Uterus (tissue), 4 donors: ENCODE measurements around the gene SRC. TPM values are rescaled to one million over a fixed set of nuclear protein-coding genes. Genes with fewer than 3 reads are reported as not detected.

ENCODE experiments used
- DNase-seq, 2 donors: peaks; one replicate each; pipeline ENCODE4 v3.0.0-alpha.2; 2019 to 2020
- H3K27ac ChIP-seq, 2 donors: fragments of 200-600 bp; sonication (generic); 1 replicate in 1 of 2; 2 replicates in 1 of 2; pipeline ENCODE4 v1.5.1; 2016 to 2018
- H3K27me3 ChIP-seq, 2 donors: fragments of 200-600 bp; sonication (generic); one replicate each; pipeline ENCODE4 v1.5.1; 2018 to 2019; ENCODE audit warnings: control low read depth in 1 of 2
- H3K36me3 ChIP-seq, 2 donors: fragments of 200-600 bp; sonication (generic); one replicate each; pipeline ENCODE4 v1.5.1; 2019; ENCODE audit warnings: control low read depth in 1 of 2
- H3K4me1 ChIP-seq, 2 donors: fragments of 200-600 bp; sonication (generic); one replicate each; pipeline ENCODE4 v1.5.1; 2018 to 2019; ENCODE audit warnings: control low read depth in 1 of 2
- H3K4me3 ChIP-seq, 2 donors: fragments of 200-600 bp; sonication (generic); 1 replicate in 1 of 2; 2 replicates in 1 of 2; pipeline ENCODE4 v1.5.1; 2018 to 2019; ENCODE audit warnings: mild to moderate bottlenecking in 1 of 2
- H3K9me3 ChIP-seq, 2 donors: fragments of 200-600 bp; sonication (generic); one replicate each; pipeline ENCODE4 v1.5.1; 2019; ENCODE audit warnings: control low read depth in 1 of 2
- POLR2A ChIP-seq, 2 donors: fragments of 450-650 bp; IDR thresholded peaks; one replicate each; pipeline ENCODE4 v1.6.1; 2016; ENCODE audit warnings: antibody characterized with exemption in 2 of 2, mild to moderate bottlenecking in 1 of 2, moderate library complexity in 1 of 2
- intact Hi-C: fragments of 100-400 bp; cut with DNase I; formaldehyde crosslinking; loops from one replicate; pipeline ENCODE4 v1.15.1; 2023; ENCODE audit warnings: low total_unique reads
- total RNA-seq, 4 donors: library from RNA; depleted of rRNA in 3 of 4; stranded (reverse); fragments of >200 nt in 3 of 4; gene quantifications; one replicate each; pipeline versions ENCODE4 v1.1.0 to v1.2.4, GENCODE V29; 2014 to 2023
- TF ChIP-seq, protein P1 (sequence below), 4 experiments: fragments of 200-600 bp in 2 of 4; fragments of 450-650 bp in 2 of 4; sonication (generic) in 2 of 4; IDR thresholded peaks; one replicate each; pipeline ENCODE4 v1.5.1; 2016 to 2019; ENCODE audit warnings: antibody characterized with exemption in 4 of 4, mild to moderate bottlenecking in 2 of 4, moderate library complexity in 1 of 4
- donor health status: DM: yes; HTN: yes; CAD: no.

The SRC gene
- total RNA-seq, 4 donors from 2014 or later = 25.0 to 110 (median 34.1) TPM

DNA sequence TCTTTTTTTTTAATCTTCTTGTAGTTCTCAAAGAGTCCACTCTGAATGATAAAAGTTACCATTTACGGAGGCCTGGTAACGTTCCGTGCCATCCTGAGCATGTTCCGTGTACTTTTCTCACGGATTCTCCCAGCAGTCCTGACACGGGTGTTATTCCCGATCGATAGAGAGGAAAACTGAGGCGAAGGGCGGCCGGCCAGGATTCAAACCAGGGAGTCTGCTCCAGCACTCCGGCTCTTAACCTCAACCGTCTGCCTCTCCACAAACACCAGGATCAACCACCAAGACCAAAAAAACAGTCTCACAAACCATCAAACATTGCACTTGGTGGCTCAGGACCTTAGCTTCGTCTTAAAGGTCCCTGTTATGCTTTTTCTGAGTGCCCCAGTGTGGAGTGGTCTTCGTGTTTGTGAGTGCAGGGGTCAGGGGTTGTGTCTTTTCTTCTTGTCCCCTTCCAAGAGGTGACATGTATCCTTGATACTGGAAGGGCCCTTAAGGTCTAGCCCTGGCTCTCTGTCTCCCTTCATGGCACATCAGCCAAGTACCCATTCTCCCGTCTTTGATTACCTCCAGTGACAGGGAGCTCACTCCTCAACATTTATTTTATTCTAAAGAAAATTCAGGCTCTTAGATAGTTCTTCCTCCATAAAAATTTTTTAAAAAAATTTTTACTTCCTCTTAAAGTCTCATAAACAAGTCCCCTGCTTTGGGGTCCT is 35.1 kb downstream of the SRC start:
- Histone ChIP-seq H3K27me3 (no peaks in the 10 kb centered on the region), H3K4me3 (no peak overlapping the region), H3K27ac (no peak overlapping the region), H3K9me3 (no peaks in the 10 kb centered on the region), H3K4me1 (peaks cover 0 to 5% of the 10 kb centered on the region in 2 donors), H3K36me3 (no peaks in the 10 kb centered on the region)
- DNase-seq = no peak
- no peak for TF ChIP-seq POLR2A (IDR thresholded peaks at IDR 0.05)
- TF ChIP-seq, protein P1, sequence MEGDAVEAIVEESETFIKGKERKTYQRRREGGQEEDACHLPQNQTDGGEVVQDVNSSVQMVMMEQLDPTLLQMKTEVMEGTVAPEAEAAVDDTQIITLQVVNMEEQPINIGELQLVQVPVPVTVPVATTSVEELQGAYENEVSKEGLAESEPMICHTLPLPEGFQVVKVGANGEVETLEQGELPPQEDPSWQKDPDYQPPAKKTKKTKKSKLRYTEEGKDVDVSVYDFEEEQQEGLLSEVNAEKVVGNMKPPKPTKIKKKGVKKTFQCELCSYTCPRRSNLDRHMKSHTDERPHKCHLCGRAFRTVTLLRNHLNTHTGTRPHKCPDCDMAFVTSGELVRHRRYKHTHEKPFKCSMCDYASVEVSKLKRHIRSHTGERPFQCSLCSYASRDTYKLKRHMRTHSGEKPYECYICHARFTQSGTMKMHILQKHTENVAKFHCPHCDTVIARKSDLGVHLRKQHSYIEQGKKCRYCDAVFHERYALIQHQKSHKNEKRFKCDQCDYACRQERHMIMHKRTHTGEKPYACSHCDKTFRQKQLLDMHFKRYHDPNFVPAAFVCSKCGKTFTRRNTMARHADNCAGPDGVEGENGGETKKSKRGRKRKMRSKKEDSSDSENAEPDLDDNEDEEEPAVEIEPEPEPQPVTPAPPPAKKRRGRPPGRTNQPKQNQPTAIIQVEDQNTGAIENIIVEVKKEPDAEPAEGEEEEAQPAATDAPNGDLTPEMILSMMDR (IDR thresholded peaks at IDR 0.05) = no peak
- intact Hi-C loops = loop anchor here (5.0 to 10.0 kb wide), 2 partner anchors 99 to 144 kb away; partner anchors contain the start of genes BLCAP and NNAT

DNA sequence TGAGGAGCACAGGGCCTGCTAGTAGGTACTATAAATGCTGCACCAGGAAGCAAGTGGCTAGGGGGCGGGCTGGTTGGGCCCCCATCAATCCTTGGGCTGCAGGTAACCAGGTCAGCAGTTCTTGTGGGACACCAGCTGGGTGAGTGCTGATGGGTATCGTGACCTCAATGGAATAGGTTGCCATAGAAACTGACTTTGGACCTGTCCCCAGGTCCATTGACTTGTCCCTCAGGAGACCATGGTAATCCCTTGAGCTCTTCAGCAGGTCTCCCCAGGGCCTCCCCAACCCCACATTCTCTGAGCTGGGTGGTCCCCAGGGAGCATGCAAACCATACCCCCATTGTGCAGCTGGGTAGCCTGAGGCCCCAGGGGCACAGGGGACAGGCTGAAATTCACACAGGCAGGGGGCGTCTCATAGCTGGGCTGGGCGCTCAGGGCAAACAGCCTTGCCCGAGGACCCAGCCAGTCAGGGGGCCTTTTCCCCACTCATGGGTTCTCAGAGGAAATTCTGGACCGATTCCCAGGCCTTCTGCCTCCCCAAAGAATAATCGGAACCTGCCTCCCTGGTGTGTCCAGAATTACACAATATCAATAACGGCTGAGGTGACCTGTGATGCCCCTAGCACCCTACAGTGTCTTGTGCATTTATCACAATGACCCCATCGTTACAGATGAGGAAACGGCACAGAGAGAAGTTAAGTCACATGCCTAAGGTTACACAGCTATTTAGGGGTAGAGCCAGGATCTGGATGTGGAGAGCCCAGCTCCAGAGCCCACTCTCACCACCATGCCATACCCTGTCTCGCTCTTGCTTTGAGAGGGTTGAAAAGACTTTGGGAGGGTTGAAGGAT is 35.9 kb downstream of the SRC start:
- Histone ChIP-seq H3K27ac (no peak overlapping the region), H3K36me3 (no peaks in the 10 kb centered on the region), H3K4me1 (peaks cover 0 to 5% of the 10 kb centered on the region in 2 donors), H3K27me3 (no peaks in the 10 kb centered on the region), H3K4me3 (no peak overlapping the region), H3K9me3 (no peaks in the 10 kb centered on the region)
- intact Hi-C loops = loop anchor here (5.0 to 10.0 kb wide), 2 partner anchors 100 to 143 kb away; partner anchors contain the start of genes BLCAP and NNAT
- no peak for DNase-seq
- no peak for TF ChIP-seq POLR2A (IDR thresholded peaks at IDR 0.05)
- TF ChIP-seq, protein P1 (IDR thresholded peaks at IDR 0.05) = no peak

DNA sequence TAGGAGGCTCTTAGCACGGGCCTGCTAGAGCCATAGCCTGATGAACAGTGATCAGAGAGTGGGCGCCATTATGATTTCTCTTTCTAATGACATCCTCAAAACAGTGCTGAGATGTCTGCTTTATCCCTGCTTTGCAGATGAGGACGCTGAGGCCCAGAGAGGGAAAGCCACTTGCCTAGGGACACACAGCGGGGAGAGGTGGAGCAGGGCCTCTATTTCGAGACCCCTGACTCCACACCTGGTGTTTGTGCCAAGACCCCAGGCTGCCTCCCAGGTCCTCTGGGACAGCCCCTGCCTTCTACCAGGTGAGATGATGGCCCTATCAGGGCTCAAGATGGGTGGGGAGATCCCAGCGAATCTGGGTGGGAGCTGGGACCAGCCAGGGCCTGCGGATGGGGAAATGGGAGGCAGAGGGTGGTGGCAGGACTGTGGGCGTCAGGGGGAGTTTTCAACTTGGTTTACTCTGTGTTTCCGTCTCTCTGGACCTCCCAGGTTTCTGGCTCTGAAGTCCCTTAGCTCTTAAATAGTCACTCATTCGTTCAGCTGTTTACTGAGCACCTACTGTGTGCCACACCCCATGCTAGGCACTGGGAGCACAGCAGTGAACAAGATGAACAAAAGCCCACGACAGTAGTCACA is 36.7 kb downstream of the SRC start:
- no peaks in the 10 kb centered on the region for H3K27me3 ChIP-seq
- intact Hi-C loops = loop anchor here (5.0 to 10.0 kb wide), 2 partner anchors 100 to 142 kb away; partner anchors contain the start of genes BLCAP and NNAT
- H3K4me1 ChIP-seq = peaks cover 0 to 5% of the 10 kb centered on the region in 2 donors
- H3K4me3 ChIP-seq = no peak overlapping the region
- DNase-seq = no peak
- H3K36me3 ChIP-seq = no peaks in the 10 kb centered on the region
- H3K27ac ChIP-seq = peak overlapping the region in 1 of 2 donors; percentile 59
- H3K9me3 ChIP-seq = no peaks in the 10 kb centered on the region
- TF ChIP-seq POLR2A (IDR thresholded peaks at IDR 0.05) = no peak
- TF ChIP-seq, protein P1 (IDR thresholded peaks at IDR 0.05) = no peak

DNA sequence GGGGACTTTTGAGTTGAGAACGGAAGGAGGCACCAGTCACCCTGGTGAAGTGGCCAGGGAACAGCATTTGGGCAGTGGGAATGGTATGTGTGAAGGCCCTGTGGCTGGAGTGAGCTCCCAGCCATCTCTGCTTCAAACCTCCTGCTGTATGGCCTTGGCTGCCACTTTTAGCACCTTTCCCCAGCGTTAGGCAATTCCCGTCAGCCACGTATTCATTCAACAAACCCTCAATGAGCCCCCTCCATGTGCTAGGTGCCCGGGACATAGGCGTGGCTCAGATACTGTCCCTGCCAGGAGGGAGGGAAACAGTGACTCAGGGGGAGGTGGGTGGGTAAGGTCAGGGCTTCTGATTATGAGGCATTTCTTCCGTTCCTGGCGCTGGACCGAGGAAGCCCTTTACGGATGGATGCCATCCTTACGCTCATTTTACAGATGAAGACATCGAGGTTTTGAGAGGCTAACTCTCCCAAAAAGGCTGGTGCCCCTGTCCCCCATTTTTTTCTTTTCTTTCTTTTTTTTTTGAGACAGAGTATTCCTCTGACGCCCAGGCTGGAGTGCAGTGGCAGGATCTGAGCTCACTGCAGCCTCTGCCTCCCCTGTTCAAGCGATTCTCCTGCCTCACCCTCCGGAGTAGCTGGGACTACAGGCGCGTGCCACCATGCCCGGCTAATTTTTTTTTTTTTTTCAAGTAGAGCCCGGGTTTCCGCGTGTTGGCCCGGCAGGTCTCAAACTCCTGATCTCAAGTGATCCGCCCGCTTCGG is 37.5 kb downstream of the SRC start:
- peaks cover 0 to 5% of the 10 kb centered on the region in 2 donors for H3K4me1 ChIP-seq
- no peak for TF ChIP-seq POLR2A (IDR thresholded peaks at IDR 0.05)
- TF ChIP-seq, protein P1 (IDR thresholded peaks at IDR 0.05) = no peak
- H3K9me3 ChIP-seq = no peaks in the 10 kb centered on the region
- intact Hi-C loops = loop anchor here (5.0 to 10.0 kb wide), 2 partner anchors 101 to 141 kb away; partner anchors contain the start of genes BLCAP and NNAT
- no peaks in the 10 kb centered on the region for H3K36me3 ChIP-seq
- peak overlapping the region in 1 of 2 donors; percentile 59 for H3K27ac ChIP-seq
- no peak overlapping the region for H3K4me3 ChIP-seq
- no peaks in the 10 kb centered on the region for H3K27me3 ChIP-seq
- DNase-seq = peak; percentile 27 to 40
